GM21381 (cell line): ENCODE results near the gene GRM8.
"Not testable (repeated sequence)": the region's sequence is repeated elsewhere in the genome, so short reads cannot be mapped to it uniquely, and the experiment has no call there.

ENCODE experiments used
- ATAC-seq: cut with Tn5 transposase; IDR thresholded peaks from one replicate; pipeline ENCODE4 v1.9.1; 2021; ENCODE audit warnings: mild to moderate bottlenecking, moderate library complexity; ENCODE audit not compliant: unreplicated experiment

GRM8 gene

DNA sequence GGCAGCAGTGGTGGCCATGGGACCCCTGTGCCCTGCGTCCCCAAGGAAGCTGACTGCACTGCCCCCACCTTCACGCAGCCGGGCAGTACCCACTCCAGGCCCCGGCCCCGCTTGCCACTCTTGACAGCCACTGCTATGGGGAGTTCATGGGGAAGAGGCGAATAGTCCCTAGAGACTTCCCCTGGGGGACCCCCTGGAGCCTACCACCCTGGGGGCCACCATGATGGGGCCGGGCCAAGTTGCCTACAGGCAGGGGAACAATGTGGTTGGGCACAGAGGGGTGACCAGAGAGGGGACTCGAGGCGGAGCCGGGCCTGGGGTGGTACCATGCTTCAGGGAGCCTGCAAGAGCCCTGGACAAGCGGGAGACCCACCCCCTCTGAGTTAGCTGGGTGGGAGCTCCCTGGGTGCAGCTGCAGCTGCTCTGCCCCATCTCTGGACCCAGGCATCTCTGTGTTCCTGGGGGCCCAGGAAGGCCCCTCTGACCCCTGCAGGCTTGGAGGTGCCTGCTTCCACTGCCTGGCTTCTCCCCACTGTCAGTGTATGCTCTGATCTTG is 567.6 kb downstream of the GRM8 start:
- ATAC-seq: no peak

GRCh38 chr7:126682176-126682575 is 570.6 kb downstream of the GRM8 start:
- ATAC-seq: no peak

DNA sequence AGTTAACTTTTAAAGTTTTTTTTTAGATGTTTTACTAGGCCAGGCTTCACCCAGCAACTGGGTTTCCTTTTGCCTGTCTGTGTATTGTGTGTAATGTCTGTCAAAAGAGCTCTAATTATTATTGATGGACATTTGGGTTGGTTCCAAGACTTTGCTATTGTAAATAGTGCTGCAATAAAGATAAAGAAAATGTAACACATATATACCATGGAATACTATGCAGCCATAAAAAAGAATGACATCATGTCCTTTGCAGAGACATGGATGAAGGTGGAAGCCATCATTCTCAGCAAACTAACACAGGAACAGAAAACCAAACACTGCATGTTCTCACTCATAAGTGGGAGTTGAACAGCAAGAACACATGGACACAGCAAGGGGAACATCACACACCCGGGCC is 584.0 kb downstream of the GRM8 start:
- ATAC-seq: not testable (repeated sequence)

- no peak for ATAC-seq
Measured at GRCh38 chr7:126668367-126668752, 584.4 kb downstream of the GRM8 start.

GRCh38 chr7:126667742-126668366 is 584.9 kb downstream of the GRM8 start:
- no peak for ATAC-seq

GRCh38 chr7:126662856-126663255 is 589.9 kb downstream of the GRM8 start:
- no peak for ATAC-seq

DNA sequence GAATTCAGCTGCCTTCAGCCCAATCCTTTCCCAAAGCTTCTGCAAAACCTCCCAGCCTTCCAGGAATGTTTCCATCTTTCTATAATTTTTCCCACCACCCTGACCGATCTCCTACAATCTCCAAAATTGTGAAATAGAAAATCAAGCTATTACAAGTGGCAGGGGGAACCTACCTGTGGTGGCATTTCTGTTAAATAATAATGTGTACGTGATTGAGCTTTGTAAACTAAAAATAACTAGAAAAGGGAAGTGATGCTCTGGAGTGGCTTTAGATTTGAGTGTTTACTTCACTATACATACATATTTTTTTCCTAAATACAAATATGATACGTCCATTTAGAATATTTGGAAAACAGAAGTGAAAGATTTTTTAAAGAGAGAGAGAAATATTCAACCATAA is 593.6 kb downstream of the GRM8 start:
- ATAC-seq: peak; percentile 81

DNA sequence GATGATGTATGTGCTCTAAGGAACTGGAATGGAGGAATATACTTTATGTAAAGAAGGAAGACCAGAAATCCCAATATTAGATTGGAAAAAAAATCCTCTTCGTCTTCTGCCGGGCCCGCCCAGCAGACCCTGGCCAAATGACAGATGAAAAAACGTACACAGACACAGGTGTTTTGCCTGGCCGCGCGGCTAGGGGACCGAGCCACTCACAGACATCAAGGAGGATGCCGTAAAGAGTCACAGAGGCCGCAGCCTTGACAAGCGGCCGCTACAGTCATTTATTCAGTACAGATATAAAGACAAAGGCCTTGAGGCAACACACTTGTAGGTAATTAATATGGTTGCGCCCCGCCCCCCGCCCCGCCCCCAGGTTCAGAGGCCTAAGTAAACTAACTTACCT is 594.1 kb downstream of the GRM8 start:
- ATAC-seq: peak; percentile 13

DNA sequence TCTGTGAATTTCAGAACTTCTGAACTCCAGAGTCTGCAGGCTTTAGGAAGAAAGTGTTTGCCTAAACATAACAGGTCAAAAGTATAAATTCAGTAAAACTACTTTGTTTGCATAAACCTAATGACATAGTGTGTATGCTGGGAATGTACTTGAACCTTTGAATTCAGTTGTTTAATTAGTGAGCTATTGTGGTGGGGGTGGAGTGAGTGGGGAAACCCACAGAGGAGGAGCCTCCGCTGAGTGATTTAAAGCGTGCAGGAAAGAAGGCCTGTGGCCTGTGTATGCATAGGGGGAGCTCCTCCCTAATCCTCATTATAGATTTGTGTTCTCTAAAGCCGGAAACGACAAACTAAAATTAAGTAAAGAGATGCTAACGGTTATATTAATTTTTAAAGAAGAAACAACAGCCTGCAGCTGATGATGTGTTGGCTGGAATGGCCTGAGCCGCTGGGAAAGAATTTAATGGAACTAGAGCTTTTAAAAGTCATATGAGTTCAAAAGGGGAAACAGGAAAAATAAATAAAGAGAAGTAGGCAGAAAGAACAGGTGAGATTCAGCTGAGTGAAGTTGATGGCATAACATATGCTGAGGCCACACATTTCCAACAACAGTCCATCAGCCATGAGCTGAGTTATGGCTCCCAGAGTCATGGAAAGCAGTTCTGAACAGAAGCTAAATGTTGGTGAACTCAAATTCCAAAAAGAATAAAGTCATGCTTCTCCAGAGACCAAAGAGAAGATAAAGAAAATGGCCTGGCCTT is 595.0 kb downstream of the GRM8 start:
- ATAC-seq: peak; percentile 85

- ATAC-seq: peak; percentile 6
Measured at GRCh38 chr7:126657137-126657536, 595.6 kb downstream of the GRM8 start.

DNA sequence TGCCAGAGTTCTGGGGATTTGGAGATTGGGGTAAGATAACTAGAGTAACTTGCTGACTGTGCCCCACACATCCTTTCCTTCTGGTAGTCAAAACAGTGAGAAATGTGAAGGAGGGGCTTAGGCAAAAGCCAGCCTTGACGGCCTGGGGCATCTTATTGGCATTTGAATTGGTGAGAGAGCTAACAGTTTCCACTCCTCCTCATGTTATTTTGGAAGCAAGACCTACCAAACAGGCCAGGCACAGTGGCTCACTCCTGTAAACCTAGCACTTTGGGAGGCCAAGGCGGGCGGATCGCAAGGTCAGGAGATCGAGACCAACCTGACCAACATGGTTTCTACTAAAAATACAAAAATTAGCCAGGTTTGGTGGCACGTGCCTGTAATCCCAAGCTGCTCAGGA is 596.6 kb downstream of the GRM8 start:
- no peak for ATAC-seq

DNA sequence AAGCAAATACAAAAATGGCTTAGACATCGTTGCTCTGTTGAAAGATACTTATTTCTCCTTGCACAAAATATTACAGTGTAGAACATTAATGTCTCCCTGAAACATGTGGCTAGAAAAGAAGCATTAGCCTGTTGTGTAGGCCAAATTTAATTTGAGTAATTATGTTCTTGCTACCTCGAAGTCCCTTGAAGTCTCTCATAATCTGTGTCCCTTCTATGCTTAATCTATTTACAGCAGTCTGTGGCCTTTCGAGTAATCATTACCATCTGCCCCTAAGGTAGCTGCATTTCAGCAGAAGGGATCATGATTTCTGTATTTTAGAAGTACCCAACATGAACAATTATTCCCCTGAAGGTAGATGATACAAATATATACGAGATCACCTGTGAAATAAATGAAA is 615.2 kb downstream of the GRM8 start:
- no peak for ATAC-seq

DNA sequence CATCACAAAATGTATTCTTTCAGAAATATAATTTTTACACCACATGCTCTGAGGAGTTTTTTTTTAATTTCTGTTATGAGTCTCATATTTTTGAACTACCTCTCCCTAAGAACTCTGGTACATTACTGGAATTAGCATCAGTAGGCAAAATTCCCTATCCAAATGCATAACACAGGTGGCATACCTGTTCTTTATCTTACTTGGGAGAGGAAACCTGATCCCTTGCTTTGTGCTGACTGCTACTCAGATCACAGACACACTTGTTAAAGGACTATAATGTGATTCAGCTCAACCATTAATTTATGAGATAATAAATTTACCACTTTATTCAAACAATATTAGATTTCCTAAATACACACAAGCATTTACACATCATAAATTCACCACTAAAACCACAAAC is 617.2 kb downstream of the GRM8 start:
- ATAC-seq: no peak

DNA sequence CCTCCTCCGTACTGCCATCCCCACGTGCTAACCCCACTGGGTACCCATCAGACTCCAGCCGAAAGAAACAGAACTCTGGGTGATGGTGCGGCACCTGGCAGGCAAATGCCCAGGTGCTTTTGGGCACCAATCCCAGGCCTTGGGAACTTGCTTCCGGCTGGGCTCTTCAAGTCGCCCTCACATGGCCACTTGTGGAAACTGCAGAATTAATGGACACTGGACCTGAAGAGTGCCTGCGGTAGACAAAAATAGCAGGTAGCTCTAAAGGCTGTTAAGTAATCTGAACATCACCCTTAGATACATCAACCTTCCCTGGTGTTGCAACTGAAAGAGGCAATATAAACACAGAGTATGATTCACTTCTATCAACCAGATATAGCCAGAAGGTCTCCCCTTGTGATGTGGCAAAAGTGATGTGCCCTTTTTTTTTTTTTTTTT is 644.4 kb downstream of the GRM8 start:
- ATAC-seq: no peak

- ATAC-seq: no peak
Measured at GRCh38 chr7:126606331-126606730, 646.4 kb downstream of the GRM8 start.

GRCh38 chr7:126605553-126605952 is 647.2 kb downstream of the GRM8 start:
- ATAC-seq: no peak

GRCh38 chr7:126605056-126605455 is 647.7 kb downstream of the GRM8 start:
- ATAC-seq: no peak

DNA sequence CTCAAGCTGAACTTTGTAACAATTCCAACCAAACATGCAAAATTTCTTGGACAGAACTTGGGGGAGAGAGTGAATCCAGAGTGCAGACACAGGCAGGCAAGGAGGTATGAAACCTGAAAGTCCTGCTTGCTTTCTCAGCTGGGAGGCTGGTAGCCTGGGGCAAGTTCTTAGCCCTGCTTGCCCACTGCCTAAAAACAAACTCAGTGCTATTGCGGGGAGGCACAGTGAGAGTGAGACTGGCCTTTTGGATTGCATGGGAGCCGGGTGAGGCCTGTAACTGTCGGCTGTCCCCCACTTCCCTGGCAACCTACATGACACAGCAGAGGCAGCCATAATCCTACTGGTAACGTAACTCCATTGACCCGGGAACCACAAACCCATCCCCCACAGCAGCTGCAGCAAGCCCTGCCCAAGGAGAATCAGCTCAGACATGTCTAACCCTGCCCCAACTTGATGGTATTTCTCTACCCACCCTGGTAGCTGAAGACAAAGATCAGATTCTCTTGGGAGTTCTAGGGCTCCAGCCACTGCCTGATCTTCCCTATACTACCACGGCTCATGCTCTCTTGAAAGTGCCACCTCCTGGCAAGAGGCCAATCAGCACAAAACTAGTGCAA is 663.6 kb downstream of the GRM8 start:
- ATAC-seq: no peak

DNA sequence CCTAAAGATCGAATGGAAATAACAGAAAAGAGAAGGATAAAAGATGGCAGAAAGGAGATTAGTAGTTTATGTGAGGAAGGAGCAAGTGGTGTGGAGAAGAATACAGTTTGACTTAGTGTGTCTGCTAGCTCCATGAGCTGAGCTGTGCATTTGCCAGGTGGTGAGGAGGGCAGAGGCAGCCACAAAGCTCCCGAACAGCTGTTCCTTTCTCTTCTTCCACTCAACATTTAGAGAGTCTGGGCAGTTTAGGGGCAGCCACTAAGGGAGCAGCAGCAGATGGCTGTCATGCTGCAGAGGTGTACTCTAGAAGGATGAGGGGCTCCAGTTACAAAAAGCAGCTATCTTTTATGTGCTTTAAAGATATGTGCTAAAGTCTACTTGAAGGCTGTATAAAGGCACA is 674.4 kb downstream of the GRM8 start:
- no peak for ATAC-seq

- no peak for ATAC-seq
Measured at GRCh38 chr7:126574276-126575250, 678.2 kb downstream of the GRM8 start.

DNA sequence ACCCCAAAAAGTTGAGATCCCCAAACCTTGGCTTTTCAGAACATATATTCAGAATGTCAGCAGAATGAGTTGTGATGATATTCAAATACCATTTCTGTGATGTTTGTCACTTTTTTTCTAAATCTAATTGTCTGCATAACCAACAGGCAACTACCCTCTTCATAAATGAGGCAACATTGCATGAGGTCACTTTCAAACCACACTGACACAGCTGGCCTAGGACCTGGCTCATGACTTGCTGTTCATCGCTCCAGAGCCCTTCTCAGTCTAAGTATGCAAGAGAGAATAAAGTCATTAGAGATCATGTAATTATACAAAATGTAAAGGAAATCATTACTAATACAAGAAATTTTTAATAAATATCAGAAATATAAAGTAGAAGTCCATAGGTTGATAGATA is 681.9 kb downstream of the GRM8 start:
- no peak for ATAC-seq
